Measurements from ENCODE around the gene LYRM9. TPM values are rescaled to one million over a fixed set of nuclear protein-coding genes. Genes with fewer than 3 reads are reported as not detected.

LYRM9 gene
- polyA plus RNA-seq, 1 donor (not counting 4 experiments of a cell fraction or from before 2014, with no cell fraction given): 3.0 TPM

GRCh38 chr17:27853091-27853490 is 40.1 kb downstream of the LYRM9 start:
- no peak overlapping the region for H3K9ac ChIP-seq (ENCODE audit: control insufficient read depth, extremely low read depth, insufficient read depth, low read length)
- H2AFZ ChIP-seq (ENCODE audit: control insufficient read depth, low read length): no peak overlapping the region
- no peaks in the 10 kb centered on the region for H3K9me3 ChIP-seq (ENCODE audit: control insufficient read depth, low read depth, low read length)
- no peaks in the 10 kb centered on the region for H3K79me2 ChIP-seq (ENCODE audit: control insufficient read depth, insufficient read depth, low read length)
- no peaks in the 10 kb centered on the region for H4K20me1 ChIP-seq (ENCODE audit: control insufficient read depth, extremely low read depth, insufficient read depth, low read length)
- no peak overlapping the region for H3K4me3 ChIP-seq (ENCODE audit: control insufficient read depth in 2 of 3, extremely low read depth in 1 of 3, insufficient read depth in 2 of 3, low read depth in 1 of 3, low read length in 3 of 3)
- H3K4me2 ChIP-seq (ENCODE audit: control insufficient read depth, extremely low read depth, insufficient read depth, low read depth, low read length): no peak overlapping the region
- H3K27ac ChIP-seq (ENCODE audit: control insufficient read depth, insufficient read depth, low read length): no peak overlapping the region
- DNase-seq (ENCODE audit: low read depth, low spot score) (no peak), FAIRE-seq (no peak)
- dilution Hi-C loops (cut with MboI; ENCODE audit: extremely low pct_ligation_motif_present, low sequenced_read_pairs): no loop called here
- no peaks in the 10 kb centered on the region for H3K4me1 ChIP-seq (ENCODE audit: control insufficient read depth, extremely low read depth, insufficient read depth, low read length)
- no peaks in the 10 kb centered on the region for H3K9me1 ChIP-seq (ENCODE audit: control insufficient read depth, extremely low read depth, insufficient read depth, low read length)
- no peaks in the 10 kb centered on the region for H3K36me3 ChIP-seq (ENCODE audit: control insufficient read depth in 2 of 2, extremely low read depth in 1 of 2, insufficient read depth in 2 of 2, low read length in 2 of 2)
- no peak for TF ChIP-seq CTCF (optimal IDR thresholded peaks at IDR 0.05 in 1 of 3, IDR thresholded peaks at IDR 0.05 in 1 of 3, conservative IDR thresholded peaks at IDR 0.05 in 1 of 3; ENCODE audit: extremely low read depth in 1 of 3, insufficient read depth in 2 of 3, low read length in 3 of 3)
- no peak for TF ChIP-seq EZH2 (IDR thresholded peaks at IDR 0.05; ENCODE audit: low read length)
- H3K27me3 ChIP-seq (ENCODE audit: control insufficient read depth, extremely low read depth, insufficient read depth, low read length): peaks cover 23% of the 10 kb centered on the region

- dilution Hi-C loops (cut with MboI; ENCODE audit: extremely low pct_ligation_motif_present, low sequenced_read_pairs): no loop called here
- Histone ChIP-seq H3K9ac (ENCODE audit: control insufficient read depth, extremely low read depth, insufficient read depth, low read length) (no peak overlapping the region), H3K36me3 (ENCODE audit: control insufficient read depth in 2 of 2, extremely low read depth in 1 of 2, insufficient read depth in 2 of 2, low read length in 2 of 2) (no peaks in the 10 kb centered on the region), H3K9me1 (ENCODE audit: control insufficient read depth, extremely low read depth, insufficient read depth, low read length) (no peaks in the 10 kb centered on the region), H3K9me3 (ENCODE audit: control insufficient read depth, low read depth, low read length) (no peaks in the 10 kb centered on the region), H3K79me2 (ENCODE audit: control insufficient read depth, insufficient read depth, low read length) (no peaks in the 10 kb centered on the region), H3K27ac (ENCODE audit: control insufficient read depth, insufficient read depth, low read length) (no peak overlapping the region), H3K27me3 (ENCODE audit: control insufficient read depth, extremely low read depth, insufficient read depth, low read length) (peaks cover 28% of the 10 kb centered on the region), H3K4me2 (ENCODE audit: control insufficient read depth, extremely low read depth, insufficient read depth, low read depth, low read length) (no peak overlapping the region), H4K20me1 (ENCODE audit: control insufficient read depth, extremely low read depth, insufficient read depth, low read length) (no peaks in the 10 kb centered on the region), H2AFZ (ENCODE audit: control insufficient read depth, low read length) (no peak overlapping the region), H3K4me1 (ENCODE audit: control insufficient read depth, extremely low read depth, insufficient read depth, low read length) (no peaks in the 10 kb centered on the region), H3K4me3 (ENCODE audit: control insufficient read depth in 2 of 3, extremely low read depth in 1 of 3, insufficient read depth in 2 of 3, low read depth in 1 of 3, low read length in 3 of 3) (no peak overlapping the region)
- FAIRE-seq: no peak
- DNase-seq (ENCODE audit: low read depth, low spot score): no peak
- TF ChIP-seq CTCF (optimal IDR thresholded peaks at IDR 0.05 in 1 of 3, IDR thresholded peaks at IDR 0.05 in 1 of 3, conservative IDR thresholded peaks at IDR 0.05 in 1 of 3; ENCODE audit: extremely low read depth in 1 of 3, insufficient read depth in 2 of 3, low read length in 3 of 3): no peak
- TF ChIP-seq EZH2 (IDR thresholded peaks at IDR 0.05; ENCODE audit: low read length): no peak
These were observed 43.5 kb downstream of the LYRM9 start for GRCh38 chr17:27849474-27850185.
